ENCODE measurements around the gene CHEK1.
A peak's percentile ranks its signal among the peaks of the same experiment; 100 is the strongest.

Gene CHEK1

GRCh38 chr11:125626288-125626950, 1.5 kb downstream of the CHEK1 start:
- peak; percentile 69 for DNase-seq

DNA sequence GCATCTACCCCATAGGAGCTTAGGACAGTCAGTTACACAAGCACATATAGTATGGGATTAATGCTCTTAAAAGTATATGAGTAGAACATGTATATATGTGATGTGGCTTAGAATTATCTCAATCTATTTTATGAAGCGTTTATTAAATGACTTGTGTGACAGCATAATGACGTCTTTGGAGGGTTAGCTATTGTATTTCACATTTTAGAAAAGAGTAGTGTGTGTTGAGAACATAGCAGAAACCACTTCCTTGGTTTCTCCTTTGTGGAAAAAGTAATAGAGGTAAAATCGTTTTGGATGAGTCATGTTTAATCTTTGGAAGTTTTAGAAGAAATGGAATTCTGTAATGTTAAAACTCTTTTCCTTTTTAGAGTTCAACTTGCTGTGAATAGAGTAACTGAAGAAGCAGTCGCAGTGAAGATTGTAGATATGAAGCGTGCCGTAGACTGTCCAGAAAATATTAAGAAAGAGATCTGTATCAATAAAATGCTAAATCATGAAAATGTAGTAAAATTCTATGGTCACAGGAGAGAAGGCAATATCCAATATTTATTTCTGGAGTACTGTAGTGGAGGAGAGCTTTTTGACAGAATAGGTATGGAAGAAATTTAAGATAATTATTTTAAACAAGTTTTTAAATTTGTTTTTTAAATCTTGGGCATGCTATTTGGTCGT, 2.4 kb downstream of the CHEK1 start:
- DNase-seq = no peak

- DNase-seq = no peak
These were observed 12.9 kb downstream of the CHEK1 start for GRCh38 chr11:125637840-125638239.

GRCh38 chr11:125638315-125638714, 13.4 kb downstream of the CHEK1 start:
- DNase-seq = no peak

- DNase-seq = no peak
These were observed 20.9 kb downstream of the CHEK1 start for GRCh38 chr11:125645871-125646270.

DNA sequence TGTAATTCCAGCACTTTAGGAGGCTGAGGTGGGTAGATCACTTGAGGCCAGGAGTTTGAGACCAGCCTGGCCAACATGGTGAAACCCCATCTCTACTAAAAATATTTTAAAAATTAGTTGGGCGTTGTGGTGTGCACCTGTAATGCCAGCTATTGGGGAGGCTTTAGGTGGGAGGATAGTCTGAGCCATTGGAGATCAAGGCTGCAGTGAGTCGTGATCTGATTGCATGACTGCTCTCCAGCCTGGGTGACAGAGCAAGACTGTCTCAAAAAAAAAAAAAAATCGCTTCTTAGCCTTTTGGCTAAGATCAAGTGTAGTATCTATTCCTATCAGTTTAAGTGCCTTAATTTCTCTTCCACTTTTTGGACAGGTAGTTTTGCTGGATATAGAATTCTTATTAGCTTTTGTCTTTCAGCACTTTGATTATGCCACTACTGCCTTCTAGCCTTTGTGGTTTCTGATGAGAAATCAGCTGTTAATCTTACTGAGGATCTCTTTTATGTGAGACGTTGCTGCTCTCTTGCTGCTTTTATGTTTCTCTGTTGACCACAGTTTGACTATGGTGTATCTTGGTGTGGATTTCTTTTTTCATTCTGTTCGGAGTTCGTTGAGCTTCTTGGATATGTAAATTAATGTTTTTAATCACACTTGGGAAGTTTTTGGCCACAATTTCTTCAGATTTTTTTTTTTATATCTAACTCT, 24.7 kb downstream of the CHEK1 start:
- DNase-seq = no peak

GRCh38 chr11:125662689-125663088, 37.7 kb downstream of the CHEK1 start:
- DNase-seq = no peak

- DNase-seq = no peak
These were observed 38.9 kb downstream of the CHEK1 start for GRCh38 chr11:125663910-125664309.

DNA sequence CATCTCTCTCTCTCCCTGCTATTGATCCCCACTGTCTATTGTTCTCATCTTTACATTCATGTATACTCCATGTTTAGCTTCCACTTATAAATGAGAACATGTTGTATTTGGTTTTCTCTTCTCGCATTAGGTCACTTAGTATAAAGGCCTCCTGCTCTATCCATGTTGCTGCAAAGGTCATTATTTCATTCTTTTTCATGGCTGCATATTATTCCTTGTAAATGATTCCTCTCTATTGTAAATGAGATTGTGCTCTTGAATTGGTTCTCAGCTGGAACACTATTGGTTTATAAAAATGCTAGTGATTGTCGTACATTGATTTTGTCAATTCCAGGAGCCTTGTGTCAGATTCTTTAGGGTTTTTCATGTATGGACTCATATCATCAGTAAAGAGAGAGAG, 42.2 kb downstream of the CHEK1 start:
- no peak for DNase-seq

DNA sequence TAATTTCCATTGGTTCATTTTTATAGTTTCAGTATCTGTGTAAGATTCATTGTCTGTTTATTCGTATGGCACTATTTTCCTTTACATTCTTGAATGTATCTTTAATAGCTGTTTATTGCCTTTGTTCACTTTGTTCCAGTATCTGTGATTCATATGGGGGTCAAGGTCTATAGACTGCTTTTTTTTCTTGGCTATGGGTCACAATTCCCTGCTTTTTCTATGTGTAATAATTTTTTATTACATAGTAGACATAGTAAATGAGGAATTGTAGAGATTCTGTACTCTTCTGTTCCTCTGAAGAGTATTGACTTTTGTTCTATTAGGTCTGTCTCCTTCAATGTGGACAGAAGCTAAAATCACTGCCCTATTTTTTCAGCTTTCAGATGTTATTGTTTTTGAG, 45.2 kb downstream of the CHEK1 start:
- DNase-seq = no peak

DNA sequence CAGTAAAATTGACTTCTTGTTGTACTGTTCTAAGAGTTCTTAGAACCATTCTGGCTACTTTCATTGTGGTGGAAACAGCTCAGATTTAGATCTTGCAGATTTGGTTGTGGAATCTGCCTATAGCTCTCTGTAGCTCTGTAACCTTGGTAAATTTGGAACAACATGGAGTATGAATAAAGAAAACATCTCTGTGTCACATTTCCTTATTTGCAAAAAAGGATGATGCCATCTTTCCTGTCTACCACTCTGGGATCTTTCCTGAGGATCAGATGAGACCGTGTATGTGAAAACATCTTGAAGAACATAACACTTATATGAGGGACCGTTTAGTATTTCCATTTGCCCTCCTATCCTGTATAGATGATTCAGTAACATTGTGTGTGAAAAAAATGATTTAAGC, 46.6 kb downstream of the CHEK1 start:
- DNase-seq = no peak

- no peak for DNase-seq
These were observed 49.2 kb downstream of the CHEK1 start for GRCh38 chr11:125674210-125674609.

GRCh38 chr11:125675196-125675595, 50.2 kb downstream of the CHEK1 start:
- DNase-seq = no peak

GRCh38 chr11:125679397-125679796, 54.4 kb downstream of the CHEK1 start:
- DNase-seq = no peak

DNA sequence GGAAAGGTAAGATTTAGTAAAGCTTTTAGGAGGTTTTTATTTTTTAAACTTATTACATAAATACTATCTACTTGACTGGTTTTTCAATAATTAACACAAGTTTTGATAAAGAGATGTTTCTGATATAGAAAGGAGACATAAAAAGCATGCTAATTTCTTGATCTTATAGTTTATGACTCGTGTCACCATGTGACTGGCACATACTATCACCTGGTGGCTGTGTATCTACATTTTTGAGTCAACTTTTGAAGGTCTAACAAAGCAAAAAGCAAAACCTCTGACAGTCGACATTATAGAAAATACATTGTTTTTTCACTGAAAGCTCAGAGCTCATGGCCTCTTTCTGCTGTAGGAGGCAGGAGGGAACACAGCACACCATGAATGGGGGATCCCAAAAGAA, 54.9 kb downstream of the CHEK1 start:
- DNase-seq = no peak

GRCh38 chr11:125680747-125681146, 55.8 kb downstream of the CHEK1 start, which contains the start of gene ACRV1:
Gene ACRV1, minus strand, starts transcription at chr11:125680847. Its CDS starts 67 bp downstream, at chr11:125680780.
- DNase-seq = no peak

GRCh38 chr11:125685228-125685627, 60.3 kb downstream of the CHEK1 start:
- DNase-seq = no peak

- no peak for DNase-seq
These were observed 63.1 kb downstream of the CHEK1 start for GRCh38 chr11:125688066-125688465.

DNA sequence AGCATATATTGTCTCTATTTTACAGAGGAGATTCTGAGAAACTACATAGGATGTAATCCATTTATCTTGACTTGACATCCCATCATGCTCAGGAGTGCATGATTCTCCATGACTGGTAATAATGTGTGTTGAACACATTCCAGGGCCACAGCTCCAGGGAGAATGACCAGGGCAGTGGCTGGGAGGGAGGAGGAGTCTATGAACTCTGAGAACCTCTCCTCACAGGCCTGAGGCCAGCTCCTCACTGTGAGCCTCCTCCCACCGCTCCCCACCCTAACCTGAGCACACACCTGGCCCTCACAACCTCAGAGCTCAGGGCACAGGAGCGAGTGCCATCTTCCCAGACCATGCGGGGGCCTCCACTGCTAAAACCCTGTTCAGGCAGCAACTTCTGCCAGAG, 63.7 kb downstream of the CHEK1 start:
- no peak for DNase-seq

DNA sequence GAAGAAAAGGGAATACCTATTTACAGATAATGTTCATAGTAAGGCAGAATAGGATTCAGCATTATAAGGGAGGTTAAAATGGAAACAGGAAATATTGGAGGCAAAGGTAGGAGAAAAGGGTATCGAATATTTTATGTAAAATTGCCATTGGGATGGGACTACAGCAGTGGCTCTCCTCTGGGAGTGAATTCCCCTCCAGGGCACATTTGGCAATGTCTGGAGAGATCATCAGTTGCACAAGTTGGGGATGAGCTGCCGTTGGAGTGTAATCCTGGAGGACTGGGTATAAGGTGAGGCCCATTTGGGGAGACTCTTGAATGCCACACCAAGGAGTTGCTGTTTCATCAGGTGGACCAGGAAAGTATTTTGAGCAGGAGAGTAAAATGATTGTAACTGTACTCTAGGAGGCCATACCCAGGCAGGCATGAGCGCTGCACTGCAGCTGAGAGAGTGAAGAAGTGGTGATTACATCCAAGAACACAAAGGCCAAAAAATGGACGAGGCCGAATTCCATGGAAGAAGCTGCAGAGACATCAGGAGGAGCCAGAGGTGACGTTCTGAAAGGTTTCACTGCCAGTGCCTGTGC, 64.4 kb downstream of the CHEK1 start:
- no peak for DNase-seq

GRCh38 chr11:125690006-125690405, 65.0 kb downstream of the CHEK1 start:
- no peak for DNase-seq

GRCh38 chr11:125692887-125693286, 67.9 kb downstream of the CHEK1 start:
- no peak for DNase-seq

- no peak for DNase-seq
These were observed 70.0 kb downstream of the CHEK1 start for GRCh38 chr11:125694951-125695350.

Data from activated effector memory CD4-positive, alpha-beta T cell treated with anti-CD3 and anti-CD28 coated beads, Interleukin-2, amount 50 U/mL, for 16 hours (primary cell).